ENCODE results near the gene CD68.

CD68 gene

GRCh38 chr17:7570351-7570750, 9.1 kb upstream of the CD68 start:
- Histone ChIP-seq H3K4me3 (replicated peaks; ENCODE audit: low read depth, low read length) (no peak overlapping the region), H3K27me3 (replicated peaks; ENCODE audit: control insufficient read depth, insufficient read depth, low read length) (no peaks in the 10 kb centered on the region), H3K36me3 (ENCODE audit: control insufficient read depth, insufficient read depth, low read length) (peaks cover 21% of the 10 kb centered on the region)
- DNase-seq (ENCODE audit: extremely low read depth, insufficient read length), result no peak
- TF ChIP-seq CTCF (IDR thresholded peaks at IDR 0.05; ENCODE audit: insufficient read depth, low read length, poor library complexity, severe bottlenecking), result no peak

GRCh38 chr17:7572338-7572587, 7.2 kb upstream of the CD68 start:
- peak overlapping the region; percentile 64 for H3K4me3 ChIP-seq (replicated peaks; ENCODE audit: low read depth, low read length)
- no peak for TF ChIP-seq CTCF (IDR thresholded peaks at IDR 0.05; ENCODE audit: insufficient read depth, low read length, poor library complexity, severe bottlenecking)
- DNase-seq (ENCODE audit: extremely low read depth, insufficient read length), result no peak
- no peaks in the 10 kb centered on the region for H3K27me3 ChIP-seq (replicated peaks; ENCODE audit: control insufficient read depth, insufficient read depth, low read length)
- peaks cover 30% of the 10 kb centered on the region for H3K36me3 ChIP-seq (ENCODE audit: control insufficient read depth, insufficient read depth, low read length)

- H3K4me3 ChIP-seq (replicated peaks; ENCODE audit: low read depth, low read length), result peak overlapping the region; percentile 95
- H3K27me3 ChIP-seq (replicated peaks; ENCODE audit: control insufficient read depth, insufficient read depth, low read length), result no peaks in the 10 kb centered on the region
- H3K36me3 ChIP-seq (ENCODE audit: control insufficient read depth, insufficient read depth, low read length), result peaks cover 34% of the 10 kb centered on the region
- TF ChIP-seq CTCF (IDR thresholded peaks at IDR 0.05; ENCODE audit: insufficient read depth, low read length, poor library complexity, severe bottlenecking), result no peak
- peak; percentile 100 for DNase-seq (ENCODE audit: extremely low read depth, insufficient read length)
Observed at GRCh38 chr17:7572588-7573323, 6.7 kb upstream of the CD68 start.

- no peak for TF ChIP-seq CTCF (IDR thresholded peaks at IDR 0.05; ENCODE audit: insufficient read depth, low read length, poor library complexity, severe bottlenecking)
- Histone ChIP-seq H3K36me3 (ENCODE audit: control insufficient read depth, insufficient read depth, low read length) (peaks cover 38% of the 10 kb centered on the region), H3K4me3 (replicated peaks; ENCODE audit: low read depth, low read length) (peak overlapping the region; percentile 95), H3K27me3 (replicated peaks; ENCODE audit: control insufficient read depth, insufficient read depth, low read length) (no peaks in the 10 kb centered on the region)
- DNase-seq (ENCODE audit: extremely low read depth, insufficient read length), result peak; percentile 94
Observed at GRCh38 chr17:7573324-7574080, 5.9 kb upstream of the CD68 start.

GRCh38 chr17:7574176-7574953, 5.1 kb upstream of the CD68 start:
- DNase-seq (ENCODE audit: extremely low read depth, insufficient read length), result no peak
- peaks cover 39% of the 10 kb centered on the region for H3K36me3 ChIP-seq (ENCODE audit: control insufficient read depth, insufficient read depth, low read length)
- peak overlapping the region; percentile 95 for H3K4me3 ChIP-seq (replicated peaks; ENCODE audit: low read depth, low read length)
- no peak for TF ChIP-seq CTCF (IDR thresholded peaks at IDR 0.05; ENCODE audit: insufficient read depth, low read length, poor library complexity, severe bottlenecking)
- H3K27me3 ChIP-seq (replicated peaks; ENCODE audit: control insufficient read depth, insufficient read depth, low read length), result no peaks in the 10 kb centered on the region
